Esophagus squamous epithelium (tissue), 4 donors: ENCODE data around the gene DUOXA2.
"Not testable (repeated sequence)": the region's sequence is repeated elsewhere in the genome, so short reads cannot be mapped to it uniquely, and the experiment has no call there.

Experiments used
- POLR2A ChIP-seq, 4 donors: fragments of 450-650 bp; IDR thresholded peaks; one replicate each; pipeline ENCODE4 v1.6.1; 2017; ENCODE audit warnings: antibody characterized with exemption in 4 of 4, mild to moderate bottlenecking in 4 of 4, moderate library complexity in 3 of 4
- TF ChIP-seq, protein P1 (sequence below), 6 experiments: fragments of 450-650 bp in 4 of 6; fragments of 200-600 bp in 2 of 6; sonication (generic) in 2 of 6; IDR thresholded peaks; one replicate each; pipeline ENCODE4 v1.5.1; 2016 to 2019; ENCODE audit warnings: antibody characterized with exemption in 6 of 6, mild to moderate bottlenecking in 4 of 6, moderate library complexity in 4 of 6

DNA sequence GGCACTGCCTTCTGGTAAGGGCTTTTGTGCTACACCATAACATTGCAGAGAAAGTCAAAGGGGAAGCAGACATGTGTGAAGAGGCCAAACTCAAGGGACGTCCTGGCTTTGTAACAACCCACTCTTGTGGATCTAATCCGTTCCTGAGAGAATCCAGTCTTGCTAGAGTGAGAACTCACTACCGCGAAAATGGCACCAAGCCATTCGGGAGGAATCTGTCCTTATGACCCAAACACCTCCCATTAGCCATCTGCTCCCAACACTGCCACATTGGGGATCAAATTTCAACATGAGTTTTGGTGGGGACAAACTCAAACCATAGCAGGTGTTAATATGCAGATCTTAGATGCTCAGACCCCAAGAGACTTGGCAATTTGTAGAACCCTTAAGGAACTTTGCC, 34.9 kb upstream of the DUOXA2 start:
- TF ChIP-seq, protein P1, sequence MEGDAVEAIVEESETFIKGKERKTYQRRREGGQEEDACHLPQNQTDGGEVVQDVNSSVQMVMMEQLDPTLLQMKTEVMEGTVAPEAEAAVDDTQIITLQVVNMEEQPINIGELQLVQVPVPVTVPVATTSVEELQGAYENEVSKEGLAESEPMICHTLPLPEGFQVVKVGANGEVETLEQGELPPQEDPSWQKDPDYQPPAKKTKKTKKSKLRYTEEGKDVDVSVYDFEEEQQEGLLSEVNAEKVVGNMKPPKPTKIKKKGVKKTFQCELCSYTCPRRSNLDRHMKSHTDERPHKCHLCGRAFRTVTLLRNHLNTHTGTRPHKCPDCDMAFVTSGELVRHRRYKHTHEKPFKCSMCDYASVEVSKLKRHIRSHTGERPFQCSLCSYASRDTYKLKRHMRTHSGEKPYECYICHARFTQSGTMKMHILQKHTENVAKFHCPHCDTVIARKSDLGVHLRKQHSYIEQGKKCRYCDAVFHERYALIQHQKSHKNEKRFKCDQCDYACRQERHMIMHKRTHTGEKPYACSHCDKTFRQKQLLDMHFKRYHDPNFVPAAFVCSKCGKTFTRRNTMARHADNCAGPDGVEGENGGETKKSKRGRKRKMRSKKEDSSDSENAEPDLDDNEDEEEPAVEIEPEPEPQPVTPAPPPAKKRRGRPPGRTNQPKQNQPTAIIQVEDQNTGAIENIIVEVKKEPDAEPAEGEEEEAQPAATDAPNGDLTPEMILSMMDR (IDR thresholded peaks at IDR 0.05) = not testable (repeated sequence)
- TF ChIP-seq POLR2A (IDR thresholded peaks at IDR 0.05) = not testable (repeated sequence)
